ENCODE measurements around the gene YKT6. TPM values are rescaled to one million over a fixed set of nuclear protein-coding genes. Genes with fewer than 3 reads are reported as not detected.

YKT6 gene
- total and polyA plus RNA-seq, 2 of the 8 experiments (the other 6 are each of a cell fraction or from before 2014, with no cell fraction given): 75.3 to 103 TPM

- TF ChIP-seq SIN3A (conservative IDR thresholded peaks at IDR 0.05 in 1 of 2, IDR thresholded peaks at IDR 0.05 in 1 of 2; ENCODE audit: low read depth in 1 of 2, low read length in 2 of 2) (peak; percentile 59 to 82; a peak in 2 of 4 replicates), CTCF (IDR thresholded peaks at IDR 0.05; ENCODE audit: control extremely low read depth in 1 of 3, insufficient read depth in 1 of 3, low read depth in 1 of 3, low read length in 3 of 3) (peak; percentile 34 to 59 (median 52)), CREB1 (IDR thresholded peaks at IDR 0.05) (peak; percentile 32; the same call in 1 of the 2 replicates), ATF2 (IDR thresholded peaks at IDR 0.05; ENCODE audit: low read length) (no peak), TAF7 (optimal IDR thresholded peaks at IDR 0.05; ENCODE audit: borderline replicate concordance, low read depth, low read length) (peak; percentile 75), RAD21 (IDR thresholded peaks at IDR 0.05 in 1 of 2, conservative IDR thresholded peaks at IDR 0.05 in 1 of 2; ENCODE audit: low read depth in 2 of 2, low read length in 2 of 2) (peak in 1 of 2 experiments; percentile 48; a peak in 3 of 4 replicates), TAF1 (IDR thresholded peaks at IDR 0.05; ENCODE audit: low read depth, low read length) (peak; percentile 84), ASH2L (IDR thresholded peaks at IDR 0.05; ENCODE audit: low read length) (peak; percentile 64), TBP (IDR thresholded peaks at IDR 0.05; ENCODE audit: low read depth, low read length) (peak; percentile 62; the same call in 1 of the 2 replicates), GABPA (IDR thresholded peaks at IDR 0.05; ENCODE audit: borderline replicate concordance, insufficient read depth, low read length) (peak; percentile 97), SP1 (IDR thresholded peaks at IDR 0.05; ENCODE audit: low read depth, low read length) (0 out of 2 replicates have a peak, but pooled peaks have one; percentile 23), BRCA1 (IDR thresholded peaks at IDR 0.05; ENCODE audit: low read depth, low read length) (no peak), POLR2AphosphoS5 (IDR thresholded peaks at IDR 0.05; ENCODE audit: low read depth, low read length) (0 out of 2 replicates have a peak, but pooled peaks have one; percentile 46)
Observed at GRCh38 chr7:44200699-44201461, at the start of gene YKT6 (continued).

Data from H1 (cell line).